CD1c-positive myeloid dendritic cell (primary cell): ENCODE measurements around the gene SAMD8.

Experiments used
- DNase-seq: peaks from one replicate; pipeline ENCODE4 v3.0.0-alpha.2; 2016; ENCODE audit errors: extremely low spot score

SAMD8 gene

DNA sequence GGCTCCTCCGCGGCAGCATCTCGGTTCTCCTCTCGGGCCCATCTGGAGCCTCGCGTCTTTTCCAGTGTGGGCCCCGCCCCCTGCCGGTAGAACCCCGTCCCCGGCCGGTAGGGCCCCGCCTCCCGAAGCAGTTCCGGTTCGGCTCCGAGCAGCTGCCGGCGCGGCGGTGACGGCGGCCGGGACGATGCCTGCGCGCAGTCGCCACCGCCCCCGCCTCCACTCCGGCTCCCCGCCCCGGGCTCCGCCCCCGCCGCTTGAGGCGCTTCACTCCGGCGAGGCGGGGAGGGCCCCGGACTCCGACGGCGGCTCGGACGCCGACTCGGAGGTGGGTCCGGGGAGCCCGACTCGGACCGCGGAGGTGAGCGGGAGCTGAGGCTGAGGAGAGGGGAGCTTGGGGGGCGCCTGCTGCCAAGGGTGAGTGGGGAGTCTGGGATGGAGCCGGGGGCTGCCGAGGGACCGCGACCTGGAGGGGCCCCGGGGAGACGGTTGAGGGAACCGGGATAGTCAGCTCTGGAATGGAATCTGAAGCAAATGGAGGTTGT lies at the start of gene SAMD8:
TSS of gene SAMD8 (plus strand) at position 292 of the 542 bp plus-strand sequence. CDS start 38,873 bp downstream, outside the sequence.
- DNase-seq, result peak; percentile 99

DNA sequence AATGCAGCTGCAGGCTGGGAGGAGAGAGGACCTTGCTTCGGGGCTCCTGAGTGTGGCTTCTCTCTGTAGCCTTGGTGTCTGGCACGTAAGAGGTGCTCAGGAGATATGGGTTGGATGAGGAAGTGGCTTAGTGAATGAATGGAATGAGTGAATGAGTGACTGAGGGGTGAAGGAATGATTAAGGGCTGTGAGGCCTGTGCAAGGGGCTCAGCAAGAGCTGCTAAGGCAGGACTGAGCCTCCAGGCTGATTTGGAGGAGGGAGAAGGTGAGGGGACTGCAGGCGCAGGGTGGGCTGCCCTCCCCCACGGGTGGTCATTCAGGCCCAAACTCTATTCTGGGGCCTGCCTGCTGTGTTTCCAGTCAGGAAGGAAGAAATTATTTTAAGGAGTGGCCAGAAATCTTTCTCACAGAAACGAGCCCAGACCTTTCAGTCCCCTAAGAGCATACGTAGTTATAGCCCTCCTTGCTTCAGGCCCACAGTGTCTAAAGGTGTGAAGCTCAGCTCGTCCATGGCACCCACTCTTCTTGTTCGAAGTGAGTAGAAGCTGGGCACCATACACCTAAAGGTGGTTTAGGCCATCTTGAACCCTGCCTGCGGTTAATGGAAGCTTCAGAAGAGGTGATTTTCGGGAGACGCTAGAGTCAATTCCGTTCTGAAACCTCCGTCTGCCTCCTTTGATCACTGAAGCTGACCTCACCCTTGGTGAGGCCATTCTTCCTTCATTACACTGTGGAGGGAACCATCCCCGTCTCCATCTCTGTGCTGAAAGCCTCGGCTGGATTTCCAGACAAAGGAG lies 49.5 kb upstream of the SAMD8 start:
- no peak for DNase-seq

- DNase-seq, result no peak
Measured at GRCh38 chr10:75062506-75063299, 48.8 kb upstream of the SAMD8 start.

- DNase-seq, result no peak
Measured at GRCh38 chr10:75063461-75064230, 47.8 kb upstream of the SAMD8 start.

DNA sequence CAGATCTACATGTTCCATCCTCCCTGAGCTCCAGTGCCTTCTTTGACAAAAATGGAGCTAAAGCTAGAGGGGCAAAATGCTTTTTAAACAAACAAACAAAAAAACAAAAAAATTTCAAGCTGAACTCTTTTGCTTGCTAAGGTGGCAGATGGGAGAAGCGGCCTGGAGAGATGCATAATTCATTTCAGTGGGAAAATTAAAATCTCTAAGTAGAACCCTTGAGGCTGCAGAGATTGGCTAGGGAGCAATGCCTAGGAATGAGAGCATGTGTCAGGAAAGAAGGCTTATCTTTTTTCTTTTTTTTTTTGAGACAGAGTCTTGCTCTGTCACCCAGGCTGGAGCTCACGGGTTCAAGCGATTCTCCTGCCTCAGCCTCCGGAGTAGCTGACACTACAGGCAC lies 46.4 kb upstream of the SAMD8 start:
- no peak for DNase-seq

GRCh38 chr10:75066271-75066670 lies 45.2 kb upstream of the SAMD8 start:
- DNase-seq, result no peak

- DNase-seq, result no peak
Measured at GRCh38 chr10:75067272-75067671, 44.2 kb upstream of the SAMD8 start.

GRCh38 chr10:75068523-75068922 lies 42.9 kb upstream of the SAMD8 start:
- DNase-seq, result no peak

DNA sequence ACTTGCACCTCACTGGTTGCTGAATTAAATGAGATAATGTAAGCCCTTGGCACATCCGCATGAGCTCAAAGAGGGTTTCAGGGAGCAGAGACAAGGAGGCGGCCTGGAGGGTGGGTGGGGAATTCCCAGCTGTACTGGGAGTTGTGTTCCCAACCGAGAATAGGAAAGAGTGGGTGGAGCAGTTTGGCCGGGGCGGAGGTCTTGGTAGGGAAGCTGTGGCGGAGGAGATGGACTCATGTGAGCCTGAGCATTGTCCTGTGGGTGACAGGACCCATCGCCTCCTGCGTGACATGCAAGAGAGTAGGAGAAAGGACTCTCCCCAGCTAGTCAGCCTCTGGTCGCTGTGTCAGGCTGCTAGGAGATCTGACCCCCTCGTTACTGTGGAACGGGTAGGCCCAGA lies 41.0 kb upstream of the SAMD8 start:
- DNase-seq, result peak; percentile 82

DNA sequence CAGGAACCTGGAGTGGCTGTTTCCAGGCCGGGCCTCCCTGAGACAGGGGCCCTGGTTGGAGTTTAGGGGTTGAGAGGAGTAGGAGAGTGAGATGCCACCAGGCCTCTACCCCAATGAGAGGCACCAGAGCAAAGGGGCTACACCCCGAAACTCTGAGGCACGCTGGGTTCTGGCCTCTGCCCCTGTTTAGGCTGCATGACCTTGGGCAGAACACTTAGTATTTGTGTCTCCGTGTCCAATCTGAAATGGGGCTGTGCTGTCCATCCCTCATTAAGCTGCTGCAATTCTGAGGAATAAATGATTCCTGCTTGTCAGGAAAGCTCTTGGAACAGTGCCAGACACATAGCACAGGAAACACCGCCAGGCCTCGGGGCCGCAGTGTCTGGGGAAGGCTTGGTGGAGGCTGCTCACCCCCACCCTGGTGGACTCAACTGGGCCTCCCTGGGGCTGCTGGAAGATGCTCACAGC lies 40.5 kb upstream of the SAMD8 start:
- DNase-seq, result no peak

- no peak for DNase-seq
Measured at GRCh38 chr10:75071756-75072155, 39.7 kb upstream of the SAMD8 start.

DNA sequence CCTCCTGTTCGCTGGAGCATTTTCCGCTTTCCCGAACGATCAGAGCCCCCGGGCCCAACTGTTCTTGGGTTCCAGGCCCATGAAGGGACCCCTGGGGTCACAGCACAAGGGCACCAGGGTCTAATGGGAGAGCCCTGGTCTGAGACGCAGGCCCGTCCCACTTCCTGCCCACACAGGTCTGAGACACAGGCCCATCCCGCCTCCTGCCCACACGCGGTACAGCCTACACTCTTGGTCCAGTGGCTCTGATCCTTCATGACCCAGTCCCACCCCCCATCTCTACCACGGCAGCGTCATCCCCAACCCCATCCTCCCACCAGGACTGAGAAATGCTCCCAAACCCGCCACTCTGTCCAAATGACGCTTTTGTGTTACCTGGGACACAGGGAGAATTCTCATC lies 38.7 kb upstream of the SAMD8 start:
- DNase-seq, result no peak

GRCh38 chr10:75073442-75073841 lies 38.0 kb upstream of the SAMD8 start:
- DNase-seq, result no peak

- no peak for DNase-seq
Measured at GRCh38 chr10:75074711-75075445, 36.6 kb upstream of the SAMD8 start.

DNA sequence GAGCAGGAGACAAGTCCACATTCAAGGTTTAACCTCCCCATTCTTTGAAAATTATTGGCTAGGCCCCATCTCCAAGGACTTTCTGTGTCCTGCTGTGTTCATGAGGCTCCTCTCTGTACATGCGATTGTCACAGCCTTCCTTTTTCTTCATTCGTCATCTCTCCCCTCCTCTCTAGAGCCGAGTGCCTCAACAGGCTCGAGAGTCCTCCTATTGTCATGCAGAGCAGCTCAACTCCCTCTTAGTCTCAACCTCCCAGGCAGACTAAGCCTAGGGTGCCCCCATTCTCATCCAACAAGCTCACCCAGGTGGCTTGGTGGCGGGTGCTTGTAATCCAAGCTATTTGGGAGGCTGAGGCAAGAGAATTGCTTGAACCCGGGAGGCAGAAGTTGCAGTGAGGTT lies 35.1 kb upstream of the SAMD8 start:
- DNase-seq, result no peak

DNA sequence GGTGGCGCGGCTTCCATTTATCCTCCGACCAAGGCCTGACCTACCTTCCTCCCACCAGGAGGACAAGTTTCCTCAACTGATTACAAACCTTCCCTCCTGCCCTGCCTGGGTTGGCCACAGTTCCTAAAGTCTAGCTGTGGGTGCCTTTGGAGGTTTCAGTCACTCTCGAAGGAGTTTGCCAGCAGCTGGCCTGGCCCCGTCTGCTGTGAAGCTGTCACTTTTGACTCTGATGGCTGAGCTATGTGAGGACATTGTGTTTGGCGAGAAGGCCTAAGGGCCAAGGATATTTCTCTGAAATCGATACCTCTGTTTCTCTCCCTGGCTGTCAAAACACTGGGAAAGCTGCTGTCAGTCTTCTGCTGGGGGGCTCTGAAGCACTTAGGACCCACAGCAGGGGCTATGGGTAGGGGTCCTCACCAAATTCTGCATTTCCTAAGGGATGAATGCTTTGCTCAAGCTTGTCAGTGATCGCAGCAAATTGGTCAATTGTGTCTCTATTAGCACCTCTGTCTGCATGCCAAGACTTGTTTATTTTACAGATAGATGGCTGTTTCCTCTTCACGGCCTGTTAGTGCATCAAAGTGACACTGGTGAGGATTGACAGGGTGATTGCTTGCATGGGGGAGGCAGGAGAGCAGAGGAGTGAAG lies 31.9 kb upstream of the SAMD8 start:
- no peak for DNase-seq

- no peak for DNase-seq
Measured at GRCh38 chr10:75080554-75080953, 30.9 kb upstream of the SAMD8 start.

DNA sequence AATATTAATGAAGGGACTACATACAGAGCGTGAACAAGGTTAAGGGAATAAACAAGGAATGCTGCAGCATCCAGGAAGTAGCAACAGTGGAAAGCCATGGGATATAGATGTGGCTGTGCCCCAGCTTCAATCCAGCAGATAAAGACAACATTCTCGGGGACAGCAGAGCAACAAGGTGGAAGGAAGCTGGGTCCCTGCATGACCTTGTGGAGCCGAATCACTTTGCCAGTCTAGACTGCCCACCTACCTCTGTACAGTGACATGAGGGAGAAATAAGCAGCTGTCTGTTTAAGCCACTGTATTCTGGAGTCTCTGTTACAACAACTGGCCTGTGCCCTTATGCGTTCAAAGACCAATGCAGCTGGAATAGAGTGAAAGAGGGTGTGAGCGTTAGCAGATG lies 30.1 kb upstream of the SAMD8 start:
- DNase-seq, result no peak

DNA sequence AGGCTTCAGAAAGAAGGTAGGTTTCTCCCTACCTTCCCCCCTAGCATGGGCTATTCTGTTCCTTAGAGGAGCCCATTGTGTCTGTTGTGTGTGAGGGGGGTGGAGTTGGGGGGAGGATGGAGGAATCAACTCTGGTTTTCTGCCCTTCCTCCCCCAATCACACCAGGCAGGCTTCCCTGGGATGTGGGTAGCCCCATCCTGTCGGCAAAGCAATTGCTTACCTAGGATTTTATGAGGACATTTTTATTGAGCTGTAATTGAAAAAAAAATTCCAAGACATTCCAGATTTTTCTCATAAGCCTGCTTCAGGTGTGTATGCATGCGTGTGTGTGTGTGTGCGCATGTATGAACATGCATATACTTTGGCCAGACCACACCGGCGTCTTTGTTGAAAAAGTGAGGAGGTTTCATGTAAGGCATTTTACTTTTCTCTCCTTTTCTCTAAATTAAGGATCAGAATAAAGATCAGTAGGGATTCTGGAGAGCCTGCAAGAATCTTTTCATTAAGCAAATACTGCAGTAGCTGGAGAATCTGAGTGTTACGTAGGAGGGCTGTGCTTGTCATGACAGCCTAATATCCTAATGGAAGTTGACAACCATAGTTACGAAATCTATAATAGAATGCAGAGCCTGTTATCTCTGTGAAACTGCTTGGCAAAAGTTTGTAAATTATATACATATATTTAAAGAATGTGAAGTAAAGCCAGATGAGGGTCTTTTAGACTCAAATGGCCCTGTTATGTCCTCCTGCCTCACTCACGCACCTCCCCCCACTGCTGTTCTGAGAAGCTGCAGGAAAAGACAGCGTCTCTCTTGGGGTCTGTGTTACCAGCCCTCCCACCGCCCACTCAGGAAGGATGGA lies 27.3 kb upstream of the SAMD8 start:
- no peak for DNase-seq
